Panc1 (cell line): ENCODE data around the gene DNAAF5. TPM values are rescaled to one million over a fixed set of nuclear protein-coding genes. Genes with fewer than 3 reads are reported as not detected.

ENCODE experiments used
- ATAC-seq: fragments of 200-7000 bp; cut with Tn5 transposase; 2 replicates; pipeline ENCODE4 v1.9.1; 2020; ENCODE audit warnings: mild to moderate bottlenecking, moderate library complexity
- BruUV-seq: library from RNA; stranded (reverse); fragments of 400-500 nt; replicated peaks from 2 replicates; lab custom pipeline; 2021; lab: Mats Ljungman, UMichigan
- CTCF ChIA-PET: fragments of 300-600 bp; sonication (Branson Sonifier 250); formaldehyde crosslinking; loops from one replicate; lab custom pipeline; 2022; ENCODE audit warnings: antibody characterized with exemption; lab: Charles Lee
- POLR2A ChIA-PET: fragments of 300-600 bp; sonication (Branson Sonifier 250); formaldehyde crosslinking; loops from one replicate; lab custom pipeline; 2022; ENCODE audit warnings: antibody characterized with exemption; lab: Charles Lee
- DNase-seq: peaks from one replicate; pipeline ENCODE4 v3.0.0-alpha.2; 2010; ENCODE audit warnings: low read depth, low spot score
- H3K27ac ChIP-seq: 2 replicates; pipeline ENCODE4 v1.5.1; 2011; ENCODE audit warnings: mild to moderate bottlenecking, low read length, inconsistent platforms
- H3K27me3 ChIP-seq: fragments of 200-500 bp; sonication (Bioruptor generic); 2 replicates; pipeline ENCODE4 v1.6.0; 2014; ENCODE audit warnings: low read length, inconsistent platforms; ENCODE audit not compliant: control insufficient read depth, insufficient read depth
- H3K36me3 ChIP-seq: fragments of 200-500 bp; sonication (Bioruptor generic); 2 replicates; pipeline ENCODE4 v1.5.1; 2014; ENCODE audit warnings: inconsistent platforms, mild to moderate bottlenecking, low read length, moderate library complexity; ENCODE audit not compliant: control insufficient read depth, insufficient read depth
- H3K4me1 ChIP-seq: 2 replicates; pipeline ENCODE4 v1.5.1; 2011; ENCODE audit warnings: inconsistent platforms, mild to moderate bottlenecking, low read length, moderate library complexity; ENCODE audit not compliant: control insufficient read depth, insufficient read depth
- H3K4me3 ChIP-seq, 2 experiments: 2 replicates each; pipeline ENCODE4 v1.5.1; 2011 to 2012; ENCODE audit warnings: low read depth in 2 of 2, low read length in 2 of 2, mild to moderate bottlenecking in 2 of 2, inconsistent platforms in 1 of 2, moderate library complexity in 1 of 2
- H3K9me3 ChIP-seq: fragments of 200-500 bp; sonication (Bioruptor generic); 2 replicates; pipeline ENCODE4 v1.5.1; 2014; ENCODE audit warnings: low read depth, mild to moderate bottlenecking, inconsistent platforms, low read length, moderate library complexity; ENCODE audit not compliant: control insufficient read depth, insufficient read depth
- POLR2AphosphoS5 ChIP-seq: IDR thresholded peaks from 2 replicates; pipeline ENCODE4 v1.6.1; 2012; ENCODE audit warnings: mild to moderate bottlenecking, low read depth, low read length, moderate library complexity
- REST ChIP-seq, 2 experiments: IDR thresholded peaks; 2 replicates each; pipeline ENCODE4 v1.6.1; 2011 to 2012; ENCODE audit warnings: low read depth in 2 of 2, control low read depth in 1 of 2, low read length in 1 of 2, mild to moderate bottlenecking in 1 of 2, moderate library complexity in 1 of 2; ENCODE audit not compliant: insufficient read depth in 1 of 2
- SIN3A ChIP-seq: IDR thresholded peaks from 2 replicates; pipeline ENCODE4 v1.6.1; 2012; ENCODE audit warnings: low read depth, mild to moderate bottlenecking, low read length, moderate library complexity, borderline replicate concordance; ENCODE audit not compliant: insufficient read depth
- TCF7L2 ChIP-seq: IDR thresholded peaks from 2 replicates; pipeline ENCODE4 v1.6.1; 2011; ENCODE audit warnings: mild to moderate bottlenecking, low read depth, low read length, inconsistent platforms
- in situ Hi-C: cut with HindIII; loops from 2 replicates; pipeline ENCODE4 v1.10.0; 2016; ENCODE audit warnings: low sequenced_read_pairs, low pct_unique_long_range_greater_than_20kb
- intact Hi-C: fragments of 100-400 bp; cut with micrococcal nuclease; formaldehyde crosslinking; loops from one replicate; pipeline ENCODE4 v1.10.0; 2022; ENCODE audit not compliant: unreplicated experiment
- total RNA-seq: library from RNA; stranded (reverse); gene quantifications from one replicate; pipeline ENCODE4 v1.2.1, GENCODE V29; 2021; ENCODE audit not compliant: unreplicated experiment
- TF ChIP-seq, protein P1 (sequence below): fragments of 450-650 bp; IDR thresholded peaks from 2 replicates; pipeline ENCODE4 v1.5.1; 2017; ENCODE audit warnings: mild to moderate bottlenecking

The DNAAF5 gene
- total RNA-seq, 1 experiment from 2014 or later = 79.5 TPM

DNA sequence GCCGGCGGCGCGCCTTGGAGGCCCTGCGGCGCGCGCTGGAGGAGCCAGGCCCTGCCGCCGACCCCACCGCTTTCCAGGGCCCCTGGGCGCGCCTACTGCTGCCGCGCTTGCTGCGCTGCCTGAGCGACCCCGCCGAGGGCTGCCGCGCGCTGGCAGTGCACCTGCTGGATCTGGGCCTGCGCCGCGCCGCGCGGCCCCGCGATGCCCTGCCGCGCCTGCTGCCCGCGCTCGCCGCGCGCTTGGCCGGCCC lies 280 bp downstream of the DNAAF5 start:
- Histone ChIP-seq H3K4me3 (peak overlapping the region; percentile 67 to 88), H3K27ac (no peak overlapping the region), H3K36me3 (no peaks in the 10 kb centered on the region), H3K4me1 (peaks cover 25% of the 10 kb centered on the region), H3K27me3 (no peaks in the 10 kb centered on the region), H3K9me3 (peaks cover 8% of the 10 kb centered on the region; the same call in 1 of the 2 replicates)
- intact Hi-C loops = no loop called here
- no TSS peak for BruUV-seq
- ATAC-seq (no peak; the same call in 1 of the 2 replicates), DNase-seq (no peak)
- ChIA-PET CTCF (interaction anchor here (0.6 kb wide), 1 partner anchor 49 kb away, joined by 4 read pairs; no protein-coding TSS in a partner anchor), POLR2A (no interaction called here)
- no peak for TF ChIP-seq REST (IDR thresholded peaks at IDR 0.05; ENCODE audit: insufficient read depth in 1 of 2, low read depth in 2 of 2, low read length in 1 of 2)
- 0 out of 2 replicates have a peak, but pooled peaks have one; percentile 44 for TF ChIP-seq SIN3A
- in situ Hi-C loops = no loop called here

DNA sequence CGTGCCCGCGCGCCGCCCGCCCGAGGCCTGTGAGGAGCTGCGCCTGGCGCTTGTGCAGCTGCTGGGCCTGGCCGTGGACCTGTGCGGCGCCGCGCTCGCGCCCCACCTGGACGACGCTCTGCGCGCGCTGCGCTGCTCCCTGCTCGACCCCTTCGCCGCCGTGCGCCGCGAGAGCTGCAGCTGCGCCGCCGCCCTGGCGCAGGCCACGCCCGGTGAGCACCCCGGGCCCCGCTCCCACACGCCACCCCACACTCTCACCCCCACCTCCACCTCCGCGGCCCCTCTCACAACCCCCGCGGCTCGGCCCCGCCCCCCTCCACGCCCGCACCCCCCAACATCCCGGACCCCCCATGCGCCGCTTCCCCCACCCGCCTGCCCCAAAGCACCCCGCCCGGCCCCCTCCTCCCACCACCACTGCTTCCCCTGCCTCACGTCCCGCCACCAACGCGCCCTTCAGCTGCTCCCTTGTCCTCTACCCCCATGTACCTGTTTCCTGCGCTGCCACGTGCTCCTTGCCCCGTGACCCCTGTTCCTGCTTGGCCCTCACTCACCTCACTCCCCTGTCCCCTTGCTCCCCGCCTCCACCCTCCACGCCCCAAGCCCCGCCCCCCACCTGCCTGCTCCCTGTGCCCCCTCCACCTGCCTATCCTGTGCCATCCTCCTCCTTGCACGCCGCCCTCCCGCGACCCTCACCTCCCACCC lies 756 bp downstream of the DNAAF5 start, which contains the start of gene PRKAR1B:
Gene PRKAR1B (minus strand): TSS at position 178 of the 702 bp plus-strand sequence. CDS start 15,776 bp downstream, outside the sequence.
- in situ Hi-C loops (no loop called here), intact Hi-C loops (no loop called here)
- Histone ChIP-seq H3K27me3 (no peaks in the 10 kb centered on the region), H3K9me3 (peaks cover 8% of the 10 kb centered on the region; the same call in 1 of the 2 replicates), H3K36me3 (no peaks in the 10 kb centered on the region), H3K4me1 (peaks cover 29% of the 10 kb centered on the region), H3K27ac (peak within 1 kb of the TSS; percentile 96), H3K4me3 (peak within 1 kb of the TSS; percentile 67 to 88)
- no TSS peak for BruUV-seq
- POLR2A ChIA-PET = no interaction called here
- DNase-seq = no peak
- TF ChIP-seq POLR2AphosphoS5 (no peak), TCF7L2 (no peak), SIN3A (0 out of 2 replicates have a peak, but pooled peaks have one; percentile 3), REST (IDR thresholded peaks at IDR 0.05; ENCODE audit: insufficient read depth in 1 of 2, low read depth in 2 of 2, low read length in 1 of 2) (no peak)
- TF ChIP-seq, protein P1, sequence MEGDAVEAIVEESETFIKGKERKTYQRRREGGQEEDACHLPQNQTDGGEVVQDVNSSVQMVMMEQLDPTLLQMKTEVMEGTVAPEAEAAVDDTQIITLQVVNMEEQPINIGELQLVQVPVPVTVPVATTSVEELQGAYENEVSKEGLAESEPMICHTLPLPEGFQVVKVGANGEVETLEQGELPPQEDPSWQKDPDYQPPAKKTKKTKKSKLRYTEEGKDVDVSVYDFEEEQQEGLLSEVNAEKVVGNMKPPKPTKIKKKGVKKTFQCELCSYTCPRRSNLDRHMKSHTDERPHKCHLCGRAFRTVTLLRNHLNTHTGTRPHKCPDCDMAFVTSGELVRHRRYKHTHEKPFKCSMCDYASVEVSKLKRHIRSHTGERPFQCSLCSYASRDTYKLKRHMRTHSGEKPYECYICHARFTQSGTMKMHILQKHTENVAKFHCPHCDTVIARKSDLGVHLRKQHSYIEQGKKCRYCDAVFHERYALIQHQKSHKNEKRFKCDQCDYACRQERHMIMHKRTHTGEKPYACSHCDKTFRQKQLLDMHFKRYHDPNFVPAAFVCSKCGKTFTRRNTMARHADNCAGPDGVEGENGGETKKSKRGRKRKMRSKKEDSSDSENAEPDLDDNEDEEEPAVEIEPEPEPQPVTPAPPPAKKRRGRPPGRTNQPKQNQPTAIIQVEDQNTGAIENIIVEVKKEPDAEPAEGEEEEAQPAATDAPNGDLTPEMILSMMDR = no peak
- peak; percentile 80 for ATAC-seq
- CTCF ChIA-PET = interaction anchor here (0.6 to 0.7 kb wide), 2 partner anchors 16 to 48 kb away, joined by 4 to 9 read pairs; no protein-coding TSS in a partner anchor
